Ovary (tissue), 9 donors: ENCODE data around the gene QSER1. TPM values are rescaled to one million over a fixed set of nuclear protein-coding genes. Genes with fewer than 3 reads are reported as not detected.

Experiments
- DNase-seq, 5 donors: peaks; one replicate each; pipeline ENCODE4 v3.0.0-alpha.2; 2019 to 2020
- H3K27ac ChIP-seq, 2 donors: fragments of 200-600 bp; one replicate each; pipeline versions ENCODE4 v1.5.1 to v1.8.0; 2019 to 2022
- H3K27me3 ChIP-seq: fragments of 200-600 bp; one replicate; pipeline ENCODE4 v1.8.0; 2022
- H3K36me3 ChIP-seq: fragments of 200-600 bp; sonication (generic); one replicate; pipeline ENCODE4 v1.5.1; 2019
- H3K4me1 ChIP-seq: one replicate; pipeline ENCODE4 v1.8.1; 2013; ENCODE audit warnings: mild to moderate bottlenecking, moderate library complexity; ENCODE audit not compliant: insufficient read depth
- H3K4me3 ChIP-seq: fragments of 200-600 bp; sonication (generic); one replicate; pipeline ENCODE4 v1.5.1; 2017
- H3K9me3 ChIP-seq, 2 donors: fragments of 200-600 bp in 1 of 2; sonication (generic) in 1 of 2; one replicate each; pipeline versions ENCODE4 v1.5.1 to v1.8.1; 2013 to 2019; ENCODE audit warnings: mild to moderate bottlenecking in 1 of 2, moderate library complexity in 1 of 2
- EP300 ChIP-seq: sonication (generic); formaldehyde crosslinking; IDR thresholded peaks from one replicate; pipeline ENCODE4 v1.6.1; 2017; ENCODE audit warnings: antibody characterized with exemption
- POLR2A ChIP-seq: fragments of 450-650 bp; IDR thresholded peaks from one replicate; pipeline ENCODE4 v1.6.1; 2017; ENCODE audit warnings: antibody characterized with exemption, mild to moderate bottlenecking, moderate library complexity
- WGBS, 3 donors: extraction: QIAGEN DNeasy Blood & Tissue Kit in 1 of 3; methylation state at CpG; one replicate each; pipeline versions ENCODE4 v1.1.5 to v1.1.7; 2013 to 2017; 5-methylcytosine and 5-hydroxymethylcytosine counted together
- intact Hi-C, 4 donors: fragments of 100-400 bp; cut with DNase I; formaldehyde crosslinking; loops; one replicate each; pipeline versions ENCODE4 v1.11.0 to v1.15.1; 2022 to 2023
- polyA plus RNA-seq, 2 donors: library from polyadenylated mRNA; stranded (reverse); fragments of 200-250 nt in 1 of 2; fragments of 350-450 nt in 1 of 2; fragmentation: Illumina TruSeq in 1 of 2; extraction: RNeasy Lipid Tissue Mini Kit (QIAGEN cat#74804) in 1 of 2; gene quantifications; one replicate each; pipeline ENCODE4 v1.2.3, GENCODE V29; 2013 to 2014
- total RNA-seq, 7 donors: library from RNA; depleted of rRNA in 2 of 7; stranded (reverse); fragments of >200 nt in 2 of 7; fragmentation: NEBNext Ultra II Directional in 3 of 7; extraction: Animal tissue kit (Norgen Biotek cat#: 25700) in 3 of 7; gene quantifications; one replicate each; pipeline versions ENCODE4 v1.1.0 to v1.2.4, GENCODE V29; 2016 to 2023
- TF ChIP-seq, protein P1 (sequence below), 3 donors: fragments of 450-650 bp in 2 of 3; fragments of 200-600 bp in 1 of 3; IDR thresholded peaks; one replicate each; pipeline versions ENCODE4 v1.5.1 to v1.8.0; 2016 to 2022; ENCODE audit warnings: antibody characterized with exemption in 3 of 3, mild to moderate bottlenecking in 1 of 3
- donor health status: DM: no; HTN: no; CAD: no; lungs with moderate emphysema.
- donor health status: DM: no; HTN: no; CAD: no.
- donor health status: Bipolar disorder and iron deficiency.
- donor health status: DM: yes; HTN: yes; CAD: no.
- donor health status: DM: no; HTN: no; CAD: no.
- donor health status: DM: yes; HTN: yes; CAD: no.

Gene QSER1
- total and polyA plus RNA-seq, 9 donors, result 7.4 to 50.1 (median 36.5) TPM

DNA sequence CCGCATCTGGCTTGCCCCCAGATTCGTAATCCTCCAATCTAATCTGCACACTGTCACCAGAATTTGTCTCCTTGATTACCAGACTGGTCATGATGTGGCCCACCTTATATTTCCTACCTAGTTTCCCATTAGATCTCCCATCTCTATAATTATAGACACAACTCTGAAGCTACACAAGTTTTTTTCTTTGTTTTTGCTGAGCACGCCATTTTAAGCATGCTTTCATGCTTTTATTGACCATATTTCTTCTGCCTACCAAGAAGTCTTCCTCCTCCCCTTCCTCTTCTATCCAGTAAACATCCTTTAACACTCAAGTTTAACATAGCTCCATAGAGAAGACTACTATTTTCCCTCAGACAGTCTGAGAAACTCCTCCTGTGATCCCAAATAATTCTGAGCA lies 98.8 kb downstream of the QSER1 start:
- H3K27ac ChIP-seq, result no peak overlapping the region
- intact Hi-C loops, result no loop called here
- H3K4me1 ChIP-seq, result no peaks in the 10 kb centered on the region
- no peak overlapping the region for H3K4me3 ChIP-seq
- H3K36me3 ChIP-seq, result no peaks in the 10 kb centered on the region
- WGBS, 3 donors, result 86 to 92% (median 88%) methylated on average over 3 of the region's 3 CpGs
- H3K27me3 ChIP-seq, result no peaks in the 10 kb centered on the region
- no peak for TF ChIP-seq EP300
- TF ChIP-seq POLR2A, result no peak
- TF ChIP-seq, protein P1, sequence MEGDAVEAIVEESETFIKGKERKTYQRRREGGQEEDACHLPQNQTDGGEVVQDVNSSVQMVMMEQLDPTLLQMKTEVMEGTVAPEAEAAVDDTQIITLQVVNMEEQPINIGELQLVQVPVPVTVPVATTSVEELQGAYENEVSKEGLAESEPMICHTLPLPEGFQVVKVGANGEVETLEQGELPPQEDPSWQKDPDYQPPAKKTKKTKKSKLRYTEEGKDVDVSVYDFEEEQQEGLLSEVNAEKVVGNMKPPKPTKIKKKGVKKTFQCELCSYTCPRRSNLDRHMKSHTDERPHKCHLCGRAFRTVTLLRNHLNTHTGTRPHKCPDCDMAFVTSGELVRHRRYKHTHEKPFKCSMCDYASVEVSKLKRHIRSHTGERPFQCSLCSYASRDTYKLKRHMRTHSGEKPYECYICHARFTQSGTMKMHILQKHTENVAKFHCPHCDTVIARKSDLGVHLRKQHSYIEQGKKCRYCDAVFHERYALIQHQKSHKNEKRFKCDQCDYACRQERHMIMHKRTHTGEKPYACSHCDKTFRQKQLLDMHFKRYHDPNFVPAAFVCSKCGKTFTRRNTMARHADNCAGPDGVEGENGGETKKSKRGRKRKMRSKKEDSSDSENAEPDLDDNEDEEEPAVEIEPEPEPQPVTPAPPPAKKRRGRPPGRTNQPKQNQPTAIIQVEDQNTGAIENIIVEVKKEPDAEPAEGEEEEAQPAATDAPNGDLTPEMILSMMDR (IDR thresholded peaks at IDR 0.05), result no peak
- no peak for DNase-seq
- H3K9me3 ChIP-seq, result peaks cover 0 to 3% of the 10 kb centered on the region in 2 donors

DNA sequence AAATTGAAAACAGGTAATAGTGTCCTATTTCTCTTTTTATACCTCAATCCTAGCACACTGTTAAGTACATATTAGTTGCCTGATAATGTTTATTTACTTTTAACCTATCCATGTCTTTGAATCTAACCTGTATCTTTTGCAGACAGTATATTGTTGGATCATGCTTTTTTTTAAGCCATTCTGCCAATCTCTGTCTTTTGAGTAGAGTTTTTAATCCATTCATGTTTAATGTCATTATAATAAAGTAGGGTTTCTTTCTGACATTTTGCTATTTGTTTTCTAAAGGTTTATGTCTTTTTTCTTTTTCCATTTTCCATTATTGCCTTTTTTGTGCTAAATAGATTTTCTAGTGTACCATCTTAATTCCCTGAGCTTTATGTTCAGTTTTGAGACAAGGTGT lies 99.3 kb downstream of the QSER1 start:
- H3K27me3 ChIP-seq, result no peaks in the 10 kb centered on the region
- peaks cover 0 to 3% of the 10 kb centered on the region in 2 donors for H3K9me3 ChIP-seq
- TF ChIP-seq EP300 (no peak), POLR2A (no peak)
- TF ChIP-seq, protein P1 (IDR thresholded peaks at IDR 0.05), result no peak
- no peak overlapping the region for H3K27ac ChIP-seq
- H3K36me3 ChIP-seq, result no peaks in the 10 kb centered on the region
- H3K4me1 ChIP-seq, result no peaks in the 10 kb centered on the region
- no peak overlapping the region for H3K4me3 ChIP-seq
- no peak for DNase-seq
- intact Hi-C loops, result no loop called here

DNA sequence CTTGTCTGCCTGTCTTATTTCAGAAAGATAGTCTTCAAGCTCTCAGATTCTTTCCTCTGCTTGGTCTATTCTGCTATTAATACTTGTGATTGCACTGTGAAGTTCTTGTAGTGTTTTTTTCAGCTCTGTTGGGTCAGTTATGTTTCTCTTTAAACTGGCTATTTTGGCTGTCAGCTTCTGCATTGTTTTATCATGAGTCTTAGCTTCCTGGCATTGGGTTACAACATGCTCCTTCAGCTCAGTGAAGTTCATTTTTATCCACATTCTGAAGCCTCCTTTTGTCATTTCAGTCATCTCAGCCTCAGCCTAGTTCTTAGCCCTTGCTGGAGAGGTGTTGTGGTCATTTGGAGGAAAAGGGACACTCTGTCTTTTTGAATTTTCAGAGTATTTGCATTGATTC lies 107.6 kb downstream of the QSER1 start:
- Histone ChIP-seq H3K4me1 (no peaks in the 10 kb centered on the region), H3K27ac (no peak overlapping the region)

DNA sequence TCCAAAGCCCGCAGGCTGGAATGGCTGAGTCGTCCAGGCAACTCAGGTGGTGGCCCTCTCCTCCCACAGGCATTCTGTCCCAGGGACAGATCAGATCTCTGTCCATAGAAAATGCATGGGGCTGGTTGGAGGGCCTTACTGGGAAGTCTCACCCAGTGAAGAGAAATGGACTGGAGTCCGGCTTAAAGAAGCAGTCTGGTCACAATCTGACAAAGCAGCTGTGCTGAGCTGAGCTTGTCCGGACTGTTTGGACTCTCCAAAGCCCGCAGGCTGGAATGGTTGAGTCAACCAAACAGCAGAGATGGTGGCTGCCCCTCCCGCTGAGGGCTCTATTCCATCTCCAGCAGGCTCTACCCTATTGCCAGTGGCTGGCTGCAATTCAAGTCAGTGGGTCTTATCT lies 108.7 kb downstream of the QSER1 start:
- DNase-seq, result no peak
- Histone ChIP-seq H3K4me1 (no peaks in the 10 kb centered on the region), H3K27me3 (no peaks in the 10 kb centered on the region), H3K27ac (no peak overlapping the region), H3K36me3 (no peaks in the 10 kb centered on the region), H3K9me3 (no peaks in the 10 kb centered on the region), H3K4me3 (no peak overlapping the region)
- 77 to 93% (median 81%) methylated on average over 6 of the region's 6 CpGs for WGBS, 3 donors
- intact Hi-C loops, result no loop called here
- TF ChIP-seq, protein P1 (IDR thresholded peaks at IDR 0.05), result no peak
- TF ChIP-seq EP300 (no peak), POLR2A (no peak)

More for the DNA sequence above, 107.6 kb downstream of the QSER1 start:
- intact Hi-C loops, result no loop called here
- H3K36me3 ChIP-seq, result no peaks in the 10 kb centered on the region
- no peaks in the 10 kb centered on the region for H3K27me3 ChIP-seq
- H3K4me3 ChIP-seq, result no peak overlapping the region
- DNase-seq, result no peak
- TF ChIP-seq EP300, result no peak
- TF ChIP-seq, protein P1 (IDR thresholded peaks at IDR 0.05), result no peak
- TF ChIP-seq POLR2A, result no peak
- H3K9me3 ChIP-seq, result no peaks in the 10 kb centered on the region
